NT2/D1 (cell line): ENCODE measurements around the gene OR8S1.

ENCODE experiments used
- SUZ12 ChIP-seq: IDR thresholded peaks from 2 replicates; pipeline ENCODE4 v1.6.1; 2011; ENCODE audit not compliant: insufficient read length, insufficient read depth; ENCODE audit errors: extremely low read depth
- YY1 ChIP-seq: IDR thresholded peaks from 2 replicates; pipeline ENCODE4 v1.6.1; 2011; ENCODE audit not compliant: insufficient read length, insufficient read depth
- ZNF274 ChIP-seq: IDR thresholded peaks from 2 replicates; pipeline ENCODE4 v1.6.1; 2011; ENCODE audit warnings: mild to moderate bottlenecking, low read depth, low read length

DNA sequence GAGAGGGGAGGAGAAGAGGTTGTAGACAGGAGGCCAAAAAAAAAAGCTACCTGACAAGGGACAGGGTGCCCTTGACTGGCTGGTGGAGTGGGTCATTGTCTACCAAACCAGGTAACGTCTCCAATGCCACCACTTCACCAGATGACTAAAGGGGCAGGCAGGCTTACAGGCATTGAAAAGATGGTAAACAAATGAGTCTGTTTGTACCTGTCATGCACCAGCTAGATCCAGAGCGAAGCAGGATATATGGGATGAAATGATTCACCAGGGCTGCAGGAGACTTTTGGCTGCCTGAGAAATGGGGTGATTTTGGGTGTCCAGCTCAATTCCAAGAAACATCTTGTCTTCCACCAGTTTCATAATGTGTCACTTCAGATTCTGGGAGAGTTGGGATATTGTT is 39.2 kb upstream of the OR8S1 start:
- TF ChIP-seq ZNF274 = no peak
- no peak for TF ChIP-seq YY1
- TF ChIP-seq SUZ12 = no peak
